OCI-LY1 (cell line): ENCODE data around the gene MT1X.

ENCODE experiments used
- EZH2 ChIP-seq: fragments of 200-600 bp; sonication (generic), shearing (Covaris generic); IDR thresholded peaks from 2 replicates; pipeline ENCODE4 v1.8.0; 2017; ENCODE audit warnings: borderline replicate concordance, mixed run types, mild to moderate bottlenecking, antibody characterized with exemption, low read length, moderate library complexity, mixed read lengths
- TF ChIP-seq, protein P1 (sequence below): fragments of 200-600 bp; sonication (generic), shearing (Covaris generic); IDR thresholded peaks from 2 replicates; pipeline ENCODE4 v1.5.1; 2017; ENCODE audit warnings: mild to moderate bottlenecking, antibody characterized with exemption, low read length, moderate library complexity, mixed read lengths

DNA sequence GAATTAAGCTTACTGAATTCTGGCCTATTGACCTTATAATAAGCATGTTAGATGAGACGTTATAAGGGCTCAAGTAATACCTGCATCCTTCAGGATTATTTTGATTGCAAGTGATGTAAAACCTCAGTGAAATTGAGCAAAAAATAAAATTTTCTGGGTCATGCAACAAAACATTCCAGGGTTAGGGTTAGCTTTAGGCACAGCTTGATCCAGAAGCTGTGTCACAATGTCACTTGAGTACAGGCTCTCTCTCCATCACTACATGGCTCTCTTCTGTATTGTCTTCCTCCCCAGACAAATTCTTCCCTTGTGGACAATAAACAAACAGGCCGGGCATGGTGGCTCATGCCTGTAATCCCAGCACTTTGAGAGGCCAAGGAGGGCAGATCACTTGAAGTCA lies 44.0 kb downstream of the MT1X start:
- TF ChIP-seq, protein P1, sequence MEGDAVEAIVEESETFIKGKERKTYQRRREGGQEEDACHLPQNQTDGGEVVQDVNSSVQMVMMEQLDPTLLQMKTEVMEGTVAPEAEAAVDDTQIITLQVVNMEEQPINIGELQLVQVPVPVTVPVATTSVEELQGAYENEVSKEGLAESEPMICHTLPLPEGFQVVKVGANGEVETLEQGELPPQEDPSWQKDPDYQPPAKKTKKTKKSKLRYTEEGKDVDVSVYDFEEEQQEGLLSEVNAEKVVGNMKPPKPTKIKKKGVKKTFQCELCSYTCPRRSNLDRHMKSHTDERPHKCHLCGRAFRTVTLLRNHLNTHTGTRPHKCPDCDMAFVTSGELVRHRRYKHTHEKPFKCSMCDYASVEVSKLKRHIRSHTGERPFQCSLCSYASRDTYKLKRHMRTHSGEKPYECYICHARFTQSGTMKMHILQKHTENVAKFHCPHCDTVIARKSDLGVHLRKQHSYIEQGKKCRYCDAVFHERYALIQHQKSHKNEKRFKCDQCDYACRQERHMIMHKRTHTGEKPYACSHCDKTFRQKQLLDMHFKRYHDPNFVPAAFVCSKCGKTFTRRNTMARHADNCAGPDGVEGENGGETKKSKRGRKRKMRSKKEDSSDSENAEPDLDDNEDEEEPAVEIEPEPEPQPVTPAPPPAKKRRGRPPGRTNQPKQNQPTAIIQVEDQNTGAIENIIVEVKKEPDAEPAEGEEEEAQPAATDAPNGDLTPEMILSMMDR = no peak
- no peak for TF ChIP-seq EZH2
